PC-9 (cell line): ENCODE measurements around the gene BOC.

ENCODE experiments used
- CTCF ChIP-seq: fragments of 200-600 bp; sonication (generic); conservative IDR thresholded peaks from 2 replicates; pipeline ENCODE4 v1.6.1; 2017; ENCODE audit warnings: mixed run types, antibody characterized with exemption, mild to moderate bottlenecking, moderate library complexity
- EZH2 ChIP-seq: fragments of 200-600 bp; sonication (generic); IDR thresholded peaks from 2 replicates; pipeline ENCODE4 v1.8.0; 2017; ENCODE audit warnings: antibody characterized with exemption, low read depth

- no peak for TF ChIP-seq CTCF
- no peak for TF ChIP-seq EZH2
These were observed 48.2 kb upstream of the BOC start for GRCh38 chr3:113163152-113163551.
